Measurements from ENCODE around the gene TRAF6. TPM values are rescaled to one million over a fixed set of nuclear protein-coding genes. Genes with fewer than 3 reads are reported as not detected.

TRAF6 gene
- polyA plus RNA-seq, 2 of the 4 experiments (the other 2 are of a cell fraction): 4.6 to 9.6 TPM

- no peak overlapping the region for H3K27ac ChIP-seq
- no peak for FAIRE-seq
- WGBS (ENCODE audit: missing lambda C conversion rate): 44% methylated on average over 2 of the region's 2 CpGs
- H3K4me1 ChIP-seq: no peaks in the 10 kb centered on the region
- no peak for ATAC-seq
- CTCF ChIA-PET: interaction anchor here (2.1 kb wide), 1 partner anchor 49 kb away, joined by 6 read pairs; no protein-coding TSS in a partner anchor
- TF ChIP-seq BHLHE40 (IDR thresholded peaks at IDR 0.05; ENCODE audit: low read depth, low read length) (no peak), POLR2A (IDR thresholded peaks at IDR 0.05; ENCODE audit: low read length) (no peak), REST (IDR thresholded peaks at IDR 0.05) (no peak), RFX5 (IDR thresholded peaks at IDR 0.05) (no peak), NR3C1 (IDR thresholded peaks at IDR 0.05) (no peak), ESRRA (IDR thresholded peaks at IDR 0.05; ENCODE audit: borderline replicate concordance, low read length) (no peak), HOXB13 (CRISPR knock-in tag; IDR thresholded peaks at IDR 0.05; ENCODE audit: low read depth) (no peak), ZNF302 (CRISPR knock-in tag; IDR thresholded peaks at IDR 0.05) (no peak), NPAS2 (CRISPR knock-in tag; IDR thresholded peaks at IDR 0.05; ENCODE audit: borderline replicate concordance) (no peak), CHD4 (IDR thresholded peaks at IDR 0.05; ENCODE audit: borderline replicate concordance) (no peak), FOSL2 (IDR thresholded peaks at IDR 0.05) (no peak), FOSL2 (CRISPR knock-in tag; IDR thresholded peaks at IDR 0.05) (no peak), RNF2 (IDR thresholded peaks at IDR 0.05; ENCODE audit: borderline replicate concordance, low read depth) (no peak), JUN (IDR thresholded peaks at IDR 0.05) (no peak), JUNB (IDR thresholded peaks at IDR 0.05) (no peak), MYC (IDR thresholded peaks at IDR 0.05; ENCODE audit: borderline replicate concordance, low read length) (no peak), EHMT2 (IDR thresholded peaks at IDR 0.05; ENCODE audit: low read depth) (no peak), POLR2AphosphoS2 (conservative IDR thresholded peaks at IDR 0.05; ENCODE audit: low read length) (no peak)
- H3K4me2 ChIP-seq: no peak overlapping the region
- DNase-seq (ENCODE audit: low read depth in 1 of 2, low spot score in 1 of 2): no peak
- no peaks in the 10 kb centered on the region for H3K9me3 ChIP-seq
- no peak overlapping the region for H3K4me3 ChIP-seq
- POLR2A ChIA-PET: no interaction called here
Observed at GRCh38 chr11:36443661-36444060, 66.4 kb downstream of the TRAF6 start.

GRCh38 chr11:36441610-36442208 lies 68.4 kb downstream of the TRAF6 start:
- no peak overlapping the region for H3K4me3 ChIP-seq
- H3K4me2 ChIP-seq: no peak overlapping the region
- TF ChIP-seq HOXB13 (CRISPR knock-in tag; IDR thresholded peaks at IDR 0.05; ENCODE audit: low read depth) (no peak), SREBF2 (IDR thresholded peaks at IDR 0.05) (no peak), TFCP2L1 (CRISPR knock-in tag; IDR thresholded peaks at IDR 0.05) (no peak), KDM5A (IDR thresholded peaks at IDR 0.05) (no peak), ZC3H11A (IDR thresholded peaks at IDR 0.05) (no peak), RNF2 (IDR thresholded peaks at IDR 0.05; ENCODE audit: borderline replicate concordance, low read depth) (no peak), MAFK (IDR thresholded peaks at IDR 0.05; ENCODE audit: partially characterized antibody) (no peak), HOXB5 (CRISPR knock-in tag; IDR thresholded peaks at IDR 0.05) (no peak), RFX5 (IDR thresholded peaks at IDR 0.05) (no peak), CHD4 (IDR thresholded peaks at IDR 0.05; ENCODE audit: borderline replicate concordance) (no peak), HOXA7 (CRISPR knock-in tag; IDR thresholded peaks at IDR 0.05) (no peak), CEBPB (IDR thresholded peaks at IDR 0.05) (no peak), CTCF (IDR thresholded peaks at IDR 0.05) (no peak), CBX8 (IDR thresholded peaks at IDR 0.05) (no peak), NR3C1 (IDR thresholded peaks at IDR 0.05) (no peak), HEYL (CRISPR knock-in tag; IDR thresholded peaks at IDR 0.05) (no peak), USF2 (IDR thresholded peaks at IDR 0.05) (no peak), ESRRA (IDR thresholded peaks at IDR 0.05; ENCODE audit: borderline replicate concordance, low read length) (no peak), MYC (IDR thresholded peaks at IDR 0.05; ENCODE audit: borderline replicate concordance, low read length) (no peak)
- H3K27ac ChIP-seq: no peak overlapping the region
- 88% methylated on average over 2 of the region's 2 CpGs for WGBS (ENCODE audit: missing lambda C conversion rate)
- no peaks in the 10 kb centered on the region for H3K9me3 ChIP-seq
- DNase-seq (ENCODE audit: low read depth in 1 of 2, low spot score in 1 of 2) (no peak), FAIRE-seq (no peak), ATAC-seq (no peak)
- POLR2A ChIA-PET: no interaction called here
- CTCF ChIA-PET: interaction anchor here (0.8 to 2.1 kb wide), 6 partner anchors 8 to 69 kb away, joined by 3 to 6 read pairs (median 3); no protein-coding TSS in a partner anchor
- H3K4me1 ChIP-seq: no peaks in the 10 kb centered on the region
